IMR-90 (cell line): ENCODE results near the gene ADM2. TPM values are rescaled to one million over a fixed set of nuclear protein-coding genes. Genes with fewer than 3 reads are reported as not detected.

Experiments used
- ATAC-seq: fragments of 200-7000 bp; cut with Tn5 transposase; 2 replicates; pipeline ENCODE4 v1.9.1; 2020; ENCODE audit warnings: low read depth, mild to moderate bottlenecking, moderate library complexity
- BruUV-seq: library from RNA; stranded (reverse); fragments of 400-500 nt; replicated peaks from 2 replicates; lab custom pipeline; 2021; lab: Mats Ljungman, UMichigan
- CTCF ChIA-PET: fragments of 300-600 bp; formaldehyde crosslinking; extraction: SDS; loops from one replicate; lab custom pipeline; 2021; ENCODE audit warnings: antibody characterized with exemption; lab: Yijun Ruan, JAX
- POLR2A ChIA-PET: fragments of 300-600 bp; sonication (Branson Sonifier 250); formaldehyde crosslinking; loops from one replicate; lab custom pipeline; 2022; ENCODE audit warnings: antibody characterized with exemption; ENCODE audit not compliant: unreplicated experiment; lab: Charles Lee
- DNase-seq: peaks from one replicate; pipeline ENCODE4 v3.0.0; 2013
- H2AFZ ChIP-seq: replicated peaks from 2 replicates; pipeline ENCODE3; 2013; ENCODE audit warnings: low read length, mild to moderate bottlenecking; ENCODE audit not compliant: poor library complexity
- H2AK5ac ChIP-seq: 2 replicates; pipeline ENCODE4 v1.6.1; 2013; ENCODE audit warnings: low read depth, low read length, inconsistent platforms
- H2AK9ac ChIP-seq: replicated peaks from 2 replicates; pipeline ENCODE3; 2013; ENCODE audit warnings: mild to moderate bottlenecking, low read depth, low read length, moderate library complexity; ENCODE audit not compliant: poor library complexity
- H2BK120ac ChIP-seq: 2 replicates; pipeline ENCODE4 v1.6.1; 2013; ENCODE audit warnings: low read depth, low read length, inconsistent platforms
- H2BK15ac ChIP-seq: 3 replicates; pipeline ENCODE4 v1.6.1; 2013; ENCODE audit warnings: low read depth, low read length, inconsistent platforms
- H2BK20ac ChIP-seq: 2 replicates; pipeline ENCODE4 v1.6.1; 2013; ENCODE audit warnings: low read depth, mild to moderate bottlenecking, inconsistent platforms, low read length, moderate library complexity
- H2BK5ac ChIP-seq: 2 replicates; pipeline ENCODE4 v1.6.1; 2013; ENCODE audit warnings: mild to moderate bottlenecking, low read depth, low read length, inconsistent platforms; ENCODE audit not compliant: poor library complexity, severe bottlenecking
- H3K14ac ChIP-seq: replicated peaks from 2 replicates; pipeline ENCODE4 v1.6.1; 2013; ENCODE audit warnings: low read depth, low read length, inconsistent platforms
- H3K18ac ChIP-seq: 2 replicates; pipeline ENCODE4 v1.6.1; 2013; ENCODE audit warnings: low read depth, low read length, control low read depth
- H3K23ac ChIP-seq: 2 replicates; pipeline ENCODE4 v1.6.1; 2013; ENCODE audit warnings: low read depth, low read length, inconsistent platforms
- H3K27ac ChIP-seq: 2 replicates; pipeline ENCODE4 v1.5.1; 2013; ENCODE audit warnings: mild to moderate bottlenecking, control low read depth, low read length; ENCODE audit not compliant: insufficient read depth
- H3K27me3 ChIP-seq: 2 replicates; pipeline ENCODE4 v1.6.1; 2013; ENCODE audit warnings: low read length; ENCODE audit not compliant: control insufficient read depth, insufficient read depth
- H3K36me3 ChIP-seq: 2 replicates; pipeline ENCODE4 v1.6.1; 2013; ENCODE audit warnings: low read length, mixed read lengths; ENCODE audit not compliant: control insufficient read depth, insufficient read depth
- H3K4ac ChIP-seq: 2 replicates; pipeline ENCODE4 v1.6.1; 2013; ENCODE audit warnings: low read depth, low read length, inconsistent platforms
- H3K4me1 ChIP-seq: 2 replicates; pipeline ENCODE4 v1.6.1; 2013; ENCODE audit warnings: low read length, mixed read lengths; ENCODE audit not compliant: control insufficient read depth, insufficient read depth
- H3K4me2 ChIP-seq: 2 replicates; pipeline ENCODE4 v1.6.1; 2013; ENCODE audit warnings: low read depth, mild to moderate bottlenecking, control low read depth, low read length, moderate library complexity
- H3K4me3 ChIP-seq: 2 replicates; pipeline ENCODE4 v1.5.1; 2013; ENCODE audit warnings: low read depth, mild to moderate bottlenecking, control low read depth, low read length, moderate library complexity; ENCODE audit not compliant: insufficient read depth
- H3K56ac ChIP-seq: 2 replicates; pipeline ENCODE4 v1.6.1; 2013; ENCODE audit warnings: low read length, inconsistent platforms; ENCODE audit not compliant: insufficient read depth; ENCODE audit errors: extremely low read depth
- H3K79me1 ChIP-seq, 2 experiments: 2 replicates each; pipeline ENCODE4 v1.6.1; 2013; ENCODE audit warnings: low read length in 2 of 2, inconsistent platforms in 1 of 2, low read depth in 1 of 2
- H3K9ac ChIP-seq: 2 replicates; pipeline ENCODE4 v1.6.1; 2013; ENCODE audit warnings: low read depth, low read length, control low read depth
- H3K9me1 ChIP-seq: 2 replicates; pipeline ENCODE4 v1.6.1; 2013; ENCODE audit warnings: low read length, inconsistent platforms; ENCODE audit not compliant: insufficient read depth
- H3K9me3 ChIP-seq: 2 replicates; pipeline ENCODE4 v1.6.1; 2013; ENCODE audit warnings: low read length; ENCODE audit not compliant: control insufficient read depth, insufficient read depth
- H4K20me1 ChIP-seq: 2 replicates; pipeline ENCODE4 v1.6.1; 2013; ENCODE audit warnings: low read length, inconsistent platforms; ENCODE audit not compliant: insufficient read depth
- H4K5ac ChIP-seq: 2 replicates; pipeline ENCODE4 v1.6.1; 2013; ENCODE audit warnings: mild to moderate bottlenecking, low read depth, low read length, control low read depth
- H4K8ac ChIP-seq, 2 experiments: 2 replicates each; pipeline ENCODE4 v1.6.1; 2013; ENCODE audit warnings: low read depth in 2 of 2, low read length in 2 of 2, control low read depth in 1 of 2, inconsistent platforms in 1 of 2
- H4K91ac ChIP-seq: 2 replicates; pipeline ENCODE4 v1.6.1; 2013; ENCODE audit warnings: low read depth, low read length, inconsistent platforms; ENCODE audit not compliant: insufficient read depth
- ELK1 ChIP-seq: fragments of 150-350 bp; IDR thresholded peaks from 2 replicates; pipeline ENCODE4 v1.6.1; 2016; ENCODE audit warnings: low read depth, mild to moderate bottlenecking, low read length, moderate library complexity, borderline replicate concordance
- RCOR1 ChIP-seq: IDR thresholded peaks from 2 replicates; pipeline ENCODE4 v1.6.1; 2012; ENCODE audit warnings: mild to moderate bottlenecking, low read length, improper control_type of control experiment; ENCODE audit not compliant: insufficient replicate concordance
- WGBS, 2 experiments: methylation state at CpG; one replicate each; pipeline versions ENCODE4 v1.1.5 to v1.1.7; 2013; ENCODE audit warnings: missing lambda C conversion rate in 2 of 2; ENCODE audit not compliant: insufficient read length in 1 of 2; ENCODE audit errors: extremely low coverage in 2 of 2; 5-methylcytosine and 5-hydroxymethylcytosine counted together
- dilution Hi-C: fragments of 300-500 bp; cut with HindIII; formaldehyde crosslinking; loops from one replicate; pipeline ENCODE4 v1.14.3; 2018; ENCODE audit warnings: low sequenced_read_pairs; ENCODE audit not compliant: unreplicated experiment
- in situ Hi-C: fragments of 300-500 bp; cut with MboI; formaldehyde crosslinking; loops from 3 replicates; pipeline ENCODE4 v1.14.3; 2019; ENCODE audit warnings: low sequenced_read_pairs, inconsistent platforms, mixed read lengths
- intact Hi-C: fragments of 100-400 bp; cut with micrococcal nuclease; formaldehyde crosslinking; loops from 2 replicates; pipeline ENCODE4 v1.10.0; 2022
- polyA plus RNA-seq, 3 experiments: library from polyadenylated mRNA; depleted of rRNA; stranded (reverse); fragments of >200 nt; gene quantifications; 2 replicates each; pipeline ENCODE4 v1.2.3, GENCODE V29; 2012; ENCODE audit warnings: low replicate concordance in 1 of 3
- total RNA-seq: library from RNA; depleted of rRNA; stranded (reverse); fragments of >200 nt; gene quantifications from 2 replicates; pipeline ENCODE4 v1.2.3, GENCODE V29; 2012

ADM2 gene
- total and polyA plus RNA-seq, 2 of the 4 experiments (the other 2 are of a cell fraction): 0.18 to 2.3 TPM

GRCh38 chr22:50488006-50488677, 6.8 kb downstream of the ADM2 start:
- Histone ChIP-seq H3K4me1 (no peaks in the 10 kb centered on the region), H3K23ac (no peak overlapping the region), H3K56ac (no peak overlapping the region), H2AFZ (no peak overlapping the region), H2BK5ac (no peak overlapping the region), H4K20me1 (no peaks in the 10 kb centered on the region; the same call in 1 of the 2 replicates), H2AK9ac (no peak overlapping the region), H3K79me1 (no peaks in the 10 kb centered on the region), H2BK15ac (no peak overlapping the region), H2BK120ac (no peak overlapping the region), H3K4me3 (no peak overlapping the region), H3K4ac (no peak overlapping the region), H4K91ac (no peak overlapping the region), H3K4me2 (no peak overlapping the region), H4K8ac (no peak overlapping the region), H4K5ac (no peak overlapping the region), H2AK5ac (no peak overlapping the region), H3K9me3 (no peaks in the 10 kb centered on the region), H3K27me3 (no peaks in the 10 kb centered on the region; the same call in 1 of the 2 replicates), H3K9ac (no peak overlapping the region), H3K14ac (no peak overlapping the region), H3K18ac (no peak overlapping the region), H3K9me1 (no peaks in the 10 kb centered on the region), H3K36me3 (peaks cover 2% of the 10 kb centered on the region; the same call in 1 of the 2 replicates), H2BK20ac (no peak overlapping the region), H3K27ac (no peak overlapping the region)
- dilution Hi-C loops: no loop called here
- DNase-seq: no peak
- TF ChIP-seq ELK1: no peak
- TF ChIP-seq RCOR1: no peak
- BruUV-seq: no TSS peak
- ChIA-PET CTCF (no interaction called here), POLR2A (no interaction called here)
- WGBS, 2 experiments: no CpG with 5 or more reads among the region's 18 CpGs
- no peak for ATAC-seq
- intact Hi-C loops: no loop called here
- in situ Hi-C loops: no loop called here
